Measurements from ENCODE around the gene LTO1.
"Not testable (repeated sequence)": the region's sequence is repeated elsewhere in the genome, so short reads cannot be mapped to it uniquely, and the experiment has no call there.

LTO1 gene

GRCh38 chr11:69630017-69630416 is 45.1 kb downstream of the LTO1 start:
- no peak for DNase-seq

GRCh38 chr11:69627551-69627950 is 47.6 kb downstream of the LTO1 start:
- DNase-seq = no peak

- DNase-seq = no peak
Measured at GRCh38 chr11:69625476-69625875, 49.7 kb downstream of the LTO1 start.

GRCh38 chr11:69624293-69624692 is 50.9 kb downstream of the LTO1 start:
- DNase-seq = no peak

GRCh38 chr11:69622097-69622681 is 53.0 kb downstream of the LTO1 start:
- not testable (repeated sequence) for DNase-seq

- DNase-seq = no peak
Measured at GRCh38 chr11:69620683-69621290, 54.4 kb downstream of the LTO1 start.

- DNase-seq = no peak
Measured at GRCh38 chr11:69618237-69618636, 56.9 kb downstream of the LTO1 start.

GRCh38 chr11:69617682-69618081 is 57.5 kb downstream of the LTO1 start:
- no peak for DNase-seq

- no peak for DNase-seq
Measured at GRCh38 chr11:69617220-69617619, 57.9 kb downstream of the LTO1 start.
